ENCODE data around the gene ANKHD1.

Gene ANKHD1

DNA sequence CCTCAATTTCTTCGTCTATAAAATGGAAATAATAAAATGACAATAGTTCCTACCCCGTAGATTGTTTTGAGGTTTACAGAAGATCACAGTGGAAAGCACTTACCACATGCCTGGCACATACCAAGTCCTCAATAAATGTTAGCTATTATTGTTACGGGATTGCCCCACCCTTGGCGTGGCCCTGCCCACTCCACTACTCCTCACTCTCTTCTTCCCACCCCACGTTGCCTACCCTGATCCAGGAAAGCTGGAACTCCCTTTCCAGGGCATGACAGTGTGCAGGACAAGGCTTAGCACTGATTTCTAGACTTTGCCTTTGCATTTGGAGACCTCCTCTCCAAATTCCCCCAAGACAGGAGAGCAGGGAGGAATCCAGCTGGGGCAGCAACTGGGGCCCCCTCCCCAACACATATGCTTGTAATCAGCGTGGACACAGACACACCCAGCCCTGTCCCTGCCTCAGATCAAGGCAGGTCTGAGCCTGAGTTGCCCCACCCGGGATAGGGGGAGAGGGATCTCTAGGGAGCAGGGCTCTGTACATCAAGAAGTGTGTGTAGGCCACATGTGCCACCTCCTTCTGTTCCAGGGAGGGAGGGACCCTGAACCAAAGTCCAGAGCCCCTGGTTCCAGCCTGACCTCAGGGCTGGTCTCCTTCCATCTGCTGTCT, 34.9 kb upstream of the ANKHD1 start:
- Histone ChIP-seq H3K4me3 (replicated peaks; ENCODE audit: low read depth, low read length) (no peak overlapping the region), H3K27me3 (replicated peaks; ENCODE audit: control insufficient read depth, insufficient read depth, low read length) (no peaks in the 10 kb centered on the region), H3K36me3 (ENCODE audit: control insufficient read depth, insufficient read depth, low read length) (no peaks in the 10 kb centered on the region)
- TF ChIP-seq, protein P1, sequence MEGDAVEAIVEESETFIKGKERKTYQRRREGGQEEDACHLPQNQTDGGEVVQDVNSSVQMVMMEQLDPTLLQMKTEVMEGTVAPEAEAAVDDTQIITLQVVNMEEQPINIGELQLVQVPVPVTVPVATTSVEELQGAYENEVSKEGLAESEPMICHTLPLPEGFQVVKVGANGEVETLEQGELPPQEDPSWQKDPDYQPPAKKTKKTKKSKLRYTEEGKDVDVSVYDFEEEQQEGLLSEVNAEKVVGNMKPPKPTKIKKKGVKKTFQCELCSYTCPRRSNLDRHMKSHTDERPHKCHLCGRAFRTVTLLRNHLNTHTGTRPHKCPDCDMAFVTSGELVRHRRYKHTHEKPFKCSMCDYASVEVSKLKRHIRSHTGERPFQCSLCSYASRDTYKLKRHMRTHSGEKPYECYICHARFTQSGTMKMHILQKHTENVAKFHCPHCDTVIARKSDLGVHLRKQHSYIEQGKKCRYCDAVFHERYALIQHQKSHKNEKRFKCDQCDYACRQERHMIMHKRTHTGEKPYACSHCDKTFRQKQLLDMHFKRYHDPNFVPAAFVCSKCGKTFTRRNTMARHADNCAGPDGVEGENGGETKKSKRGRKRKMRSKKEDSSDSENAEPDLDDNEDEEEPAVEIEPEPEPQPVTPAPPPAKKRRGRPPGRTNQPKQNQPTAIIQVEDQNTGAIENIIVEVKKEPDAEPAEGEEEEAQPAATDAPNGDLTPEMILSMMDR (IDR thresholded peaks at IDR 0.05; ENCODE audit: insufficient read depth, low read length, poor library complexity, severe bottlenecking) = no peak
- DNase-seq (ENCODE audit: extremely low read depth, insufficient read length) = no peak

DNA sequence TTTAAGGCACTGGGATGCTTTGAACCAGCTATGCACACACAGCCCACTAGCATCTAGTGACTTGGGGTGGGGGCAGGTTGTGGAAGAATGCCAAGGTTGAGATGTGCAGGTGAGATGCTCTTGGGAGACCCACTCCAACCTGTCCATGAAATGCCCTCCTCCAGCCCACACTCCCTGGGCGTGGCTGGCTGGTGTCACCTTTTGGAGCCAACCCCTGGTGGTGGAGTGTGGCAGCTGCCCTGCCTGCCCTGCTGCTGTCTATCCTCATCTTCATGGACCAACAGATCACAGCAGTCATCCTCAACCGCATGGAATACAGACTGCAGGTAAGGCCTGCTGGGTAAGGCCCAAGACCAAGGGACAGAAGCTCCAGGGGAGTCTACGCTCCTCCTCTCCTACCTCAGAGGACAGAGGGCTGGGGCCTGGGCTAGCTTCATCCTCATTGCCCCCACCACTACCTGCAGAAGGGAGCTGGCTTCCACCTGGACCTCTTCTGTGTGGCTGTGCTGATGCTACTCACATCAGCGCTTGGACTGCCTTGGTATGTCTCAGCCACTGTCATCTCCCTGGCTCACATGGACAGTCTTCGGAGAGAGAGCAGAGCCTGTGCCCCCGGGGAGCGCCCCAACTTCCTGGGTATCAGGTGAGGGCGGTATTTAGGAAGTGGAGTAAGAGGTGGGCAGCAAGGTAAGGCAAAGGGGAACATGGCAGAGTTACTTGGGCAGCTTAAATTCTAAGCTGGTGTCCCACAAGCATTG, 34.2 kb upstream of the ANKHD1 start:
- TF ChIP-seq, protein P1 (IDR thresholded peaks at IDR 0.05; ENCODE audit: insufficient read depth, low read length, poor library complexity, severe bottlenecking) = no peak
- no peaks in the 10 kb centered on the region for H3K27me3 ChIP-seq (replicated peaks; ENCODE audit: control insufficient read depth, insufficient read depth, low read length)
- H3K4me3 ChIP-seq (replicated peaks; ENCODE audit: low read depth, low read length) = no peak overlapping the region
- H3K36me3 ChIP-seq (ENCODE audit: control insufficient read depth, insufficient read depth, low read length) = no peaks in the 10 kb centered on the region
- DNase-seq (ENCODE audit: extremely low read depth, insufficient read length) = no peak

DNA sequence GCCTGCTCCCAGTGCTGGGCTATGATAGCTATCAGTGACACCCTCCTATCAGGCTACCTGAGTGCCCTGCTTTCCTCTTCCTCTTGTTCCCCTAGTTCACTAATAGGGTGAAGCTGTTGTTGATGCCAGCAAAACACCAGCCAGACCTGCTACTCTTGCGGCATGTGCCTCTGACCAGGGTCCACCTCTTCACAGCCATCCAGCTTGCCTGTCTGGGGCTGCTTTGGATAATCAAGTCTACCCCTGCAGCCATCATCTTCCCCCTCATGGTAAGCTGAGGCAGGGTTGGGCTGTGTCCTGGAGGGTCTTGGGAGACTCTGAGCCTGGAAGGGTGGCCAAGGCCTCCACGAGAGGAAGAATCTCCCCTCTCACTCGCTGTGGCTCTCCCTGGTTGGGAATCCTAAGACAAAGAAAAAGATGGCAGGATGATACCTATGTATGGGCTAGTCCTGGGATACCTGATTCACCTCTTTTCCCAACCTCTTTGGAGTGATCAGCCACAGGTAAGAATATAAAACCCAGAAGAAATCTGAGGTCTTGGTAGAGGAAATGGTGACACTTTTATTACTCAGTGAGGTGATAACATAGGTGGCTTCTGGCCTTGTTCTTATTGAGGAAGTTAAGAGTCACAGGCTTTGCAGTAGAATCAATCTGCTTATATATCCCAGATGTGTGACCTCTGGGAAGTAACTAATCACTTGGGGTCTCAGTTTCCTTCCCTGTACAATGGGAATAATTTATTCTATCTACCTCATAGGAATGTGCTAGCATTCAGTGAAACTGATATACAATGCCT, 30.1 kb upstream of the ANKHD1 start:
- no peaks in the 10 kb centered on the region for H3K36me3 ChIP-seq (ENCODE audit: control insufficient read depth, insufficient read depth, low read length)
- DNase-seq (ENCODE audit: extremely low read depth, insufficient read length) = no peak
- H3K4me3 ChIP-seq (replicated peaks; ENCODE audit: low read depth, low read length) = no peak overlapping the region
- no peaks in the 10 kb centered on the region for H3K27me3 ChIP-seq (replicated peaks; ENCODE audit: control insufficient read depth, insufficient read depth, low read length)
- TF ChIP-seq, protein P1 (IDR thresholded peaks at IDR 0.05; ENCODE audit: insufficient read depth, low read length, poor library complexity, severe bottlenecking) = no peak

DNA sequence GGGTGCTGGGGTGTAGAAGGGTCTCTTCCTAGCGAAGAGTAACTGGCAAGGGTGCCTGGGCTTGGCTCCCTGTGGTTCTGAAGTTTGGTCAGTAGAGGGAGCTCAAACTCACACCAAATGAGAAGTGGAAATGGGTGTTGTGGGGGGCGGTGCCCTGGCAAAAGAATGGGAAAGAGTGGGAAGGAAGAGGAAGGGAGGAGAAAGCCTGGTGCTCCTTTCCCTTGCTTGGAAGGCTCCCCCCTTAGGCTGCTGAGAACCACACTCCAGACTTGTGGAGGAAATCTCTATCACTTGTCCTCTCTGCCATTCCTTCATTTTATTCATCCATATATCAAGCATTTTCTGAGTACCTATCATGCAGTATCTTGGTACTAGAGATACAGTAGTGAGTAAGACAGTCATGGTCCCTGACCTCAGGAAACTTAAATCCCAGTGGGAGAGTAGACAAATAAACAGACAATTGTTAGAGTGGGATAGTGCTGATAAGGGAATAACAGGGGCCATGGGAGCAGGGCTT, 28.6 kb upstream of the ANKHD1 start:
- TF ChIP-seq, protein P1 (IDR thresholded peaks at IDR 0.05; ENCODE audit: insufficient read depth, low read length, poor library complexity, severe bottlenecking) = peak; percentile 93
- DNase-seq (ENCODE audit: extremely low read depth, insufficient read length) = no peak
- Histone ChIP-seq H3K27me3 (replicated peaks; ENCODE audit: control insufficient read depth, insufficient read depth, low read length) (no peaks in the 10 kb centered on the region), H3K36me3 (ENCODE audit: control insufficient read depth, insufficient read depth, low read length) (no peaks in the 10 kb centered on the region), H3K4me3 (replicated peaks; ENCODE audit: low read depth, low read length) (no peak overlapping the region)

DNA sequence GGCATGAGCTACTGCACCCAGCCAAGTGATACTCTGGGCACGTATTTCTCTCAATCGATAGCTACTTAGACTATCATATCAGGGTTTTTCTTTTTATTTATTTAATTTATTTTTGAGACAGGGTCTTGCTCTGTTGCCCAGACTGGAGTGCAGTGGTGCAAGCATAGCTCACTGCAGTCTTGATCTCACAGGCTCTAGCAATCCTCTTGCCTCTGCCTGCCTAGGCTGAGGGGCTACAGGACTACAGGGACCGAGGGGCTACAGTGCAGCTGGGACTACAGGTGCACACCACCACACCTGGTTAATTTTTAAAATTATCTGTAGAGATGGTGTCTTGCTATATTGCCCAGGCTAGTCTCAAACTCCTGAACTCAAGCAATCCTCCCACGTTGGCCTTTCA, 20.3 kb upstream of the ANKHD1 start:
- Histone ChIP-seq H3K4me3 (replicated peaks; ENCODE audit: low read depth, low read length) (no peak overlapping the region), H3K36me3 (ENCODE audit: control insufficient read depth, insufficient read depth, low read length) (no peaks in the 10 kb centered on the region), H3K27me3 (replicated peaks; ENCODE audit: control insufficient read depth, insufficient read depth, low read length) (no peaks in the 10 kb centered on the region)
- TF ChIP-seq, protein P1 (IDR thresholded peaks at IDR 0.05; ENCODE audit: insufficient read depth, low read length, poor library complexity, severe bottlenecking) = no peak
- DNase-seq (ENCODE audit: extremely low read depth, insufficient read length) = no peak

Data from GM06990 (cell line).